Brain microvascular endothelial cell (primary cell): ENCODE data around the gene PECR.

ENCODE experiments used
- DNase-seq: peaks from one replicate; pipeline ENCODE4 v3.0.0-alpha.2; 2020
- H3K27ac ChIP-seq: fragments of 250-450 bp; sonication (Bioruptor Pico); 2 replicates; pipeline ENCODE4 v1.5.1; 2020; ENCODE audit warnings: mild to moderate bottlenecking, moderate library complexity
- H3K27me3 ChIP-seq: fragments of 250-450 bp; sonication (Bioruptor Pico); replicated peaks from 2 replicates; pipeline ENCODE4 v1.5.1; 2020; ENCODE audit warnings: mild to moderate bottlenecking
- H3K36me3 ChIP-seq: fragments of 250-450 bp; sonication (Bioruptor Pico); replicated peaks from 2 replicates; pipeline ENCODE4 v1.5.1; 2020; ENCODE audit warnings: mild to moderate bottlenecking
- H3K4me3 ChIP-seq: 2 replicates; pipeline ENCODE4 v1.5.1; 2011; ENCODE audit warnings: low read depth, mild to moderate bottlenecking, control low read depth, low read length, moderate library complexity
- CTCF ChIP-seq: IDR thresholded peaks from 2 replicates; pipeline ENCODE4 v1.5.1; 2011; ENCODE audit warnings: low read depth, mild to moderate bottlenecking, moderate library complexity, low read length, control low read depth, inconsistent platforms; ENCODE audit errors: missing control alignments
- in situ Hi-C: cut with HindIII; loops from 2 replicates; pipeline ENCODE4 v1.10.0; 2017; ENCODE audit warnings: low sequenced_read_pairs, low pct_ligation_motif_present

PECR gene

DNA sequence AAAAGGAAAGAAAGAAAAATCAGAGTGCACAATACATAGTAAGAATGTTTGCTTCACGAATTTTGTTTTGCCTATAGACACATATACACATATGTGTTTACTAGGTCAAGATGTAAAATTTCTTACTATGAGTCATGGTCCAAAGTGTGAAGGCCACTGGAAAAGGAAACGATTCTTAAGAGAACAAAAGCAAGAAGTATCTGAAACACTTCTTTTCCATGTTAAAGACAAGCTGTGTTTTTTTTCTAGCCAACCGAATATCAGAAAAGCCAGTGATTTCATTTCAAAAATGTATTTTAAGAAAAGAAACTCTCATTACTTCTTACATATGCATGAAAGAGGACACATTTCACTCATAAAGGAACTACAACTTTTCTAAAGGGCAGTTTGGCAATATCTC lies 24.9 kb downstream of the PECR start:
- H3K36me3 ChIP-seq = no peaks in the 10 kb centered on the region
- no peaks in the 10 kb centered on the region for H3K27me3 ChIP-seq
- in situ Hi-C loops = no loop called here
- no peak overlapping the region for H3K27ac ChIP-seq
- DNase-seq = no peak
- no peak for TF ChIP-seq CTCF
- H3K4me3 ChIP-seq = no peak overlapping the region

- Histone ChIP-seq H3K27me3 (no peaks in the 10 kb centered on the region), H3K4me3 (no peak overlapping the region), H3K36me3 (no peaks in the 10 kb centered on the region), H3K27ac (no peak overlapping the region)
- TF ChIP-seq CTCF = no peak
- DNase-seq = no peak
- in situ Hi-C loops = no loop called here
Measured at GRCh38 chr2:216055680-216056079, 25.9 kb downstream of the PECR start.

GRCh38 chr2:216052420-216052819 lies 29.2 kb downstream of the PECR start:
- Histone ChIP-seq H3K36me3 (no peaks in the 10 kb centered on the region), H3K27ac (no peak overlapping the region), H3K27me3 (no peaks in the 10 kb centered on the region), H3K4me3 (no peak overlapping the region)
- no peak for TF ChIP-seq CTCF
- in situ Hi-C loops = no loop called here
- DNase-seq = no peak

DNA sequence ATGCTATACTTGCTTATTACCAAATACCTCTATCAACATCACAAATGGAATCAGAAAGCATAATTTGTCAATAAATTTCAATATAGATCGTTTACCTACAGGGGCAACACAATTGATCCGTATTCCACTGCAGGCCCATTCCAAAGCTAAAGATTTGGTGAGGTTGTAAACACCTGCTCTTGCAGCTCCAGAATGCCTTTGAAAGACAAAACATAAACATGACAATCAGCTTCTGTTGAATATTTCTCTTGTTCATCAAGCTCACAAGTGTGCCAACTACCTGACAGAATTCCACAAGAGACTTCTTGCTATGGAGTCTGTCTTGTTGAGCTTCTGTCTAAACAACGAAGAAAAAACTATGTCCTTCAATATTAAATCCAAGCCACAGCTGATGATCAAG lies 30.3 kb downstream of the PECR start:
- no peak for DNase-seq
- no peak for TF ChIP-seq CTCF
- Histone ChIP-seq H3K36me3 (no peaks in the 10 kb centered on the region), H3K4me3 (no peak overlapping the region), H3K27me3 (no peaks in the 10 kb centered on the region), H3K27ac (no peak overlapping the region)
- in situ Hi-C loops = no loop called here

DNA sequence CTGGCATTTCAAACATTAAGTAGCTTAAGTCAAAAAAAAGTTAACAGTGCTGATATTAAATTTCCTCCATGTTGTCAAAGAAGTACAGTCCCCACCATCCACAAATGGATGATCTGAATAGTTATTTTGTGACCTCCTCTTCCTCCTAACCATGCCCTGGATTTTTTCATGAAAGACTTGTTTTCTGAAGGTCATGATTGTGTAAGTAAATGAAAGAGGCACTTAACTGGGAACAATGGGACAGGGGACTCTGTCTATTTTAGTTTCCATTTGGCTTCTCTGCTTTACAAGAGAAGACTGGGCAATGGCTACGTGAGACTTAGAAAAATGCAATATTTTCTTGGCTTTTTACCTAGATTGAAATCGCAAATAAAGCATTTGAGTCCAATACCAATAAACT lies 32.2 kb downstream of the PECR start:
- no peak for DNase-seq
- Histone ChIP-seq H3K27ac (no peak overlapping the region), H3K4me3 (no peak overlapping the region), H3K36me3 (no peaks in the 10 kb centered on the region), H3K27me3 (no peaks in the 10 kb centered on the region)
- in situ Hi-C loops = no loop called here
- no peak for TF ChIP-seq CTCF

DNA sequence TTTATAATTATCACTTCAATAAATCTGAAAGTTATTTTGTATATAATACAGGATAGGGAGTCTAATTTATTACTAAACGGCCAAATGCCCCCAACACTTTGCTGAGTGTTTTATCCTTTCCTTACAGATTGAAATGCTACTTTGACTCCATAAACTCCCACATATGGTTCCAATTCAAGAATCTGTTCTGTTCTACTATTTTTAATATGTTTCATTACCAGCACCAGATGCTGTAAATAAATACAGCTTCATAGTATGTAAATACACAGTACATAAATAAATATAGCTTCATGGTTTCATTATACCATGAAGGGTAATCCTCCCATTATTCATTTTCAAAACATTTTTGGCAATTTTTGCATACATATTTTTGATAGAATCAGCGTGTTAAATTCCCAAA lies 34.2 kb downstream of the PECR start:
- in situ Hi-C loops = no loop called here
- H3K27ac ChIP-seq = no peak overlapping the region
- no peaks in the 10 kb centered on the region for H3K27me3 ChIP-seq
- DNase-seq = no peak
- TF ChIP-seq CTCF = no peak
- no peak overlapping the region for H3K4me3 ChIP-seq
- no peaks in the 10 kb centered on the region for H3K36me3 ChIP-seq
